Loucy (cell line): Measurements from ENCODE around the gene DCTN2.

Source experiments
- CTCF ChIP-seq: fragments of 200-600 bp; sonication (generic); conservative IDR thresholded peaks from 2 replicates; pipeline ENCODE4 v1.5.1; 2014; ENCODE audit warnings: mild to moderate bottlenecking, antibody characterized with exemption, low read length
- EZH2phosphoT487 ChIP-seq: fragments of 200-600 bp; IDR thresholded peaks from 2 replicates; pipeline ENCODE4 v1.6.1; 2018; ENCODE audit warnings: antibody characterized with exemption, mild to moderate bottlenecking, moderate library complexity, borderline replicate concordance

- TF ChIP-seq CTCF (no peak), EZH2phosphoT487 (no peak)
These were observed 6.6 kb upstream of the DCTN2 start for GRCh38 chr12:57553343-57554202.
